Measurements from ENCODE around the gene RBPMS2. TPM values are rescaled to one million over a fixed set of nuclear protein-coding genes. Genes with fewer than 3 reads are reported as not detected.

The RBPMS2 gene
- total RNA-seq, 1 experiment from 2014 or later: 181 TPM

GRCh38 chr15:64803526-64803925 is 28.1 kb upstream of the RBPMS2 start:
- peaks cover 5% of the 10 kb centered on the region; the same call in 1 of the 2 replicates for H3K4me1 ChIP-seq (ENCODE audit: insufficient read depth, low read length)
- H4K5ac ChIP-seq (ENCODE audit: insufficient read length, low read depth, low read length): no peak overlapping the region
- H3K4me2 ChIP-seq (ENCODE audit: insufficient read depth, insufficient read length, low read length): no peak overlapping the region
- no peak overlapping the region for H2BK20ac ChIP-seq (ENCODE audit: low read depth, low read length, poor library complexity, severe bottlenecking)
- DNase-seq: no peak
- no peak overlapping the region for H3K4me3 Mint-ChIP-seq
- TF ChIP-seq CTCF (conservative IDR thresholded peaks at IDR 0.05): no peak
- H3K4ac ChIP-seq (ENCODE audit: low read depth, low read length): no peak overlapping the region
- H3K9me3 Mint-ChIP-seq: peaks cover 5 to 8% of the 10 kb centered on the region in 2 experiments
- H3K23me2 ChIP-seq (ENCODE audit: insufficient read length, low read depth, low read length, poor library complexity, severe bottlenecking): peaks cover 6% of the 10 kb centered on the region
- H4K20me1 ChIP-seq (ENCODE audit: control insufficient read depth, insufficient read depth, insufficient read length): no peaks in the 10 kb centered on the region
- no CpG with 5 or more reads among the region's 1 CpG for WGBS (ENCODE audit: extremely low coverage, insufficient read length, low lambda C conversion rate)
- no peak overlapping the region for H2AK5ac ChIP-seq (ENCODE audit: insufficient read length, low read length)
- H3K9ac ChIP-seq (ENCODE audit: extremely low read depth, insufficient read length, low read length): no peak overlapping the region
- peaks cover 27 to 28% of the 10 kb centered on the region in 2 experiments for H3K4me1 Mint-ChIP-seq
- H3K27ac ChIP-seq (ENCODE audit: insufficient read length, low read depth, low read length): no peak overlapping the region
- no peak overlapping the region for H2BK120ac ChIP-seq (ENCODE audit: low read depth, low read length, poor library complexity, severe bottlenecking)
- H3K27ac Mint-ChIP-seq: no peak overlapping the region
- H2BK5ac ChIP-seq (ENCODE audit: insufficient read length, low read length): no peak overlapping the region
- no peak overlapping the region for H3T11ph ChIP-seq (ENCODE audit: low read length)
- H3K18ac ChIP-seq (ENCODE audit: insufficient read length, low read depth, low read length): no peak overlapping the region
- no peak overlapping the region for H2BK15ac ChIP-seq (ENCODE audit: low read depth, low read length)
- H3K14ac ChIP-seq (ENCODE audit: insufficient read depth, low read length): no peak overlapping the region
- H3K9me3 ChIP-seq (ENCODE audit: control insufficient read depth, low read depth, low read length): no peaks in the 10 kb centered on the region
- no peaks in the 10 kb centered on the region for H3K79me2 ChIP-seq (ENCODE audit: insufficient read depth, low read length)
- H4K8ac ChIP-seq (replicated peaks; ENCODE audit: insufficient read length, low read depth, low read length): no peak overlapping the region
- H3K23ac ChIP-seq (ENCODE audit: insufficient read length, low read depth, low read length): no peak overlapping the region
- no peaks in the 10 kb centered on the region for H3K27me3 Mint-ChIP-seq (ENCODE audit: low read depth)
- no peak overlapping the region for H2BK12ac ChIP-seq (ENCODE audit: insufficient read length, low read depth, low read length)
- no peak overlapping the region for H4K91ac ChIP-seq (ENCODE audit: insufficient read length, low read depth, low read length)
- H3K79me1 ChIP-seq (ENCODE audit: insufficient read depth, low read depth, low read length, poor library complexity, severe bottlenecking): no peaks in the 10 kb centered on the region
- H3K36me3 Mint-ChIP-seq (ENCODE audit: insufficient read depth in 1 of 3, low read depth in 3 of 3): peaks cover 7 to 10% (median 9%) of the 10 kb centered on the region in 3 experiments
- no peaks in the 10 kb centered on the region for H3K27me3 ChIP-seq (ENCODE audit: insufficient read depth, low read length)
- no peak overlapping the region for H3K56ac ChIP-seq (ENCODE audit: insufficient read length, low read depth, low read length)
- no peak overlapping the region for H2AFZ ChIP-seq (ENCODE audit: low read length)
